H1 (cell line): Measurements from ENCODE around the gene EDN1. TPM values are rescaled to one million over a fixed set of nuclear protein-coding genes. Genes with fewer than 3 reads are reported as not detected.

ENCODE experiments used
- CTCF ChIA-PET: fragments of 300-600 bp; sonication (Branson Sonifier 250); formaldehyde crosslinking; loops from one replicate; lab custom pipeline; 2021; ENCODE audit not compliant: partially characterized antibody; lab: Charles Lee
- POLR2A ChIA-PET: fragments of 300-600 bp; sonication (Branson Sonifier 250); formaldehyde crosslinking; loops from one replicate; lab custom pipeline; 2021; ENCODE audit warnings: inconsistent platforms; ENCODE audit not compliant: partially characterized antibody; lab: Charles Lee
- DNase-seq, 2 experiments: peaks; one replicate each; pipeline versions ENCODE4 v3.0.0 to v3.0.0-alpha.2; 2010 to 2022; ENCODE audit warnings: low spot score in 2 of 2, low read depth in 1 of 2, mixed read lengths in 1 of 2
- FAIRE-seq: peaks from 2 replicates; lab custom pipeline; 2011; peaks lifted over from hg19 to GRCh38; lab: Jason Lieb, UNC
- H2AFZ ChIP-seq: 2 replicates; pipeline ENCODE4 v1.8.1; 2012; ENCODE audit warnings: low read length, inconsistent platforms
- H2AK5ac ChIP-seq: 2 replicates; pipeline ENCODE4 v1.6.1; 2013; ENCODE audit warnings: low read depth, low read length
- H2BK120ac ChIP-seq: replicated peaks from 2 replicates; pipeline ENCODE3; 2013; ENCODE audit warnings: low read depth, low read length, inconsistent platforms
- H2BK12ac ChIP-seq: 2 replicates; pipeline ENCODE4 v1.6.1; 2013; ENCODE audit warnings: low read depth, low read length
- H2BK15ac ChIP-seq: 2 replicates; pipeline ENCODE4 v1.6.1; 2013; ENCODE audit warnings: low read length
- H2BK20ac ChIP-seq: 2 replicates; pipeline ENCODE4 v1.6.1; 2013; ENCODE audit warnings: low read length
- H2BK5ac ChIP-seq: 2 replicates; pipeline ENCODE4 v1.6.1; 2013; ENCODE audit warnings: low read depth, low read length
- H3K14ac ChIP-seq: 2 replicates; pipeline ENCODE4 v1.6.1; 2013; ENCODE audit warnings: inconsistent platforms; ENCODE audit not compliant: insufficient read length
- H3K18ac ChIP-seq: 2 replicates; pipeline ENCODE4 v1.6.1; 2013; ENCODE audit warnings: low read length; ENCODE audit errors: extremely low read depth
- H3K23ac ChIP-seq: 2 replicates; pipeline ENCODE4 v1.6.1; 2013; ENCODE audit warnings: inconsistent platforms; ENCODE audit not compliant: insufficient read length
- H3K23me2 ChIP-seq: 2 replicates; pipeline ENCODE4 v1.6.1; 2013; ENCODE audit warnings: low read depth, low read length
- H3K27ac ChIP-seq: 2 replicates; pipeline ENCODE4 v1.6.1; 2011; ENCODE audit warnings: low read depth, low read length, inconsistent platforms
- H3K27me3 ChIP-seq, 4 experiments: replicated peaks in 1 of 4; 1 replicate in 1 of 4; 2 replicates in 3 of 4; pipeline versions ENCODE4 v1.6.1 to v1.8.1; 2011 to 2013; ENCODE audit warnings: low read length in 3 of 4, mild to moderate bottlenecking in 3 of 4, inconsistent platforms in 2 of 4, mixed read lengths in 2 of 4, moderate library complexity in 1 of 4; ENCODE audit not compliant: control insufficient read depth in 3 of 4, insufficient read depth in 3 of 4; ENCODE audit errors: extremely low read depth in 1 of 4
- H3K36me3 ChIP-seq, 4 experiments: 2 replicates each; pipeline versions ENCODE4 v1.6.1 to v1.8.1; 2011 to 2013; ENCODE audit warnings: mild to moderate bottlenecking in 4 of 4, low read length in 3 of 4, moderate library complexity in 2 of 4, control low read depth in 1 of 4, inconsistent platforms in 1 of 4; ENCODE audit not compliant: insufficient read depth in 4 of 4, control insufficient read depth in 2 of 4
- H3K4ac ChIP-seq: replicated peaks from 2 replicates; pipeline ENCODE3; 2013; ENCODE audit warnings: low read length, low read depth, mixed read lengths, inconsistent platforms; ENCODE audit not compliant: insufficient read length
- H3K4me1 ChIP-seq, 4 experiments: replicated peaks in 1 of 4; 1 replicate in 1 of 4; 2 replicates in 3 of 4; pipeline versions ENCODE4 v1.6.1 to v1.8.1; 2011 to 2013; ENCODE audit warnings: low read length in 3 of 4, inconsistent platforms in 2 of 4, mixed read lengths in 1 of 4; ENCODE audit not compliant: insufficient read depth in 4 of 4, control insufficient read depth in 3 of 4
- H3K4me2 ChIP-seq, 2 experiments: 2 replicates each; pipeline versions ENCODE4 v1.6.1 to v1.8.1; 2011 to 2013; ENCODE audit warnings: low read depth in 2 of 2, low read length in 2 of 2, control low read depth in 1 of 2, inconsistent platforms in 1 of 2, mild to moderate bottlenecking in 1 of 2; ENCODE audit not compliant: insufficient read depth in 1 of 2
- H3K4me3 ChIP-seq, 4 experiments: fragments of 200-600, 300-600 bp in 1 of 4; sonication (generic), shearing (Covaris generic), sonication (Bioruptor Twin) in 1 of 4; 2 replicates each; pipeline versions ENCODE4 v1.5.1 to v1.8.1; 2011 to 2016; ENCODE audit warnings: low read length in 4 of 4, low read depth in 3 of 4, control low read depth in 2 of 4, inconsistent platforms in 2 of 4, mild to moderate bottlenecking in 2 of 4, mixed read lengths in 1 of 4, moderate library complexity in 1 of 4; ENCODE audit not compliant: insufficient read depth in 2 of 4; ENCODE audit errors: extremely low read depth in 1 of 4
- H3K56ac ChIP-seq: replicated peaks from 2 replicates; pipeline ENCODE3; 2013; ENCODE audit warnings: low read depth, mild to moderate bottlenecking, mixed read lengths, low read length, inconsistent platforms; ENCODE audit not compliant: insufficient read length
- H3K79me1 ChIP-seq: 2 replicates; pipeline ENCODE4 v1.6.1; 2013; ENCODE audit warnings: low read depth, low read length, control low read depth
- H3K79me2 ChIP-seq, 2 experiments: 2 replicates each; pipeline versions ENCODE4 v1.6.1 to v1.8.1; 2012 to 2013; ENCODE audit warnings: low read length in 2 of 2, mild to moderate bottlenecking in 2 of 2, inconsistent platforms in 1 of 2; ENCODE audit not compliant: insufficient read depth in 2 of 2, control insufficient read depth in 1 of 2
- H3K9ac ChIP-seq, 4 experiments: replicated peaks in 1 of 4; 1 replicate in 1 of 4; 2 replicates in 3 of 4; pipeline versions ENCODE4 v1.6.1 to v1.8.1; 2011 to 2013; ENCODE audit warnings: low read depth in 3 of 4, low read length in 3 of 4, control low read depth in 2 of 4, mild to moderate bottlenecking in 2 of 4, moderate library complexity in 2 of 4, inconsistent platforms in 1 of 4; ENCODE audit errors: extremely low read depth in 1 of 4
- H3K9me3 ChIP-seq, 2 experiments: 2 replicates each; pipeline versions ENCODE4 v1.6.1 to v1.8.1; 2012 to 2013; ENCODE audit warnings: mild to moderate bottlenecking in 2 of 2, moderate library complexity in 2 of 2, control low read depth in 1 of 2, inconsistent platforms in 1 of 2, low read depth in 1 of 2, low read length in 1 of 2, mixed read lengths in 1 of 2; ENCODE audit not compliant: insufficient read depth in 2 of 2
- H4K20me1 ChIP-seq, 2 experiments: replicated peaks in 1 of 2; 2 replicates each; pipeline versions ENCODE3 to v1.8.1; 2011 to 2013; ENCODE audit warnings: inconsistent platforms in 2 of 2, low read length in 2 of 2, mild to moderate bottlenecking in 1 of 2; ENCODE audit not compliant: insufficient read depth in 2 of 2, control insufficient read depth in 1 of 2
- H4K5ac ChIP-seq: 2 replicates; pipeline ENCODE4 v1.6.1; 2013; ENCODE audit warnings: low read length, low read depth, mixed read lengths, inconsistent platforms; ENCODE audit not compliant: insufficient read length
- H4K8ac ChIP-seq: 2 replicates; pipeline ENCODE4 v1.8.0; 2013; ENCODE audit warnings: mild to moderate bottlenecking, moderate library complexity, low read length, inconsistent platforms; ENCODE audit not compliant: insufficient read depth; ENCODE audit errors: extremely low read depth
- H4K91ac ChIP-seq: replicated peaks from 2 replicates; pipeline ENCODE3; 2013; ENCODE audit warnings: low read length, mixed read lengths, inconsistent platforms; ENCODE audit not compliant: insufficient read length
- EP300 ChIP-seq, 2 experiments: IDR thresholded peaks; 1 replicate in 1 of 2; 2 replicates in 1 of 2; pipeline ENCODE4 v1.6.1; 2011 to 2012; ENCODE audit warnings: low read depth in 2 of 2, low read length in 2 of 2, mild to moderate bottlenecking in 2 of 2, borderline replicate concordance in 1 of 2, inconsistent platforms in 1 of 2, moderate library complexity in 1 of 2
- HDAC6 ChIP-seq: IDR thresholded peaks from one replicate; pipeline ENCODE4 v1.7.1; 2012; ENCODE audit warnings: low read depth, mild to moderate bottlenecking, inconsistent platforms, low read length, moderate library complexity
- PHF8 ChIP-seq: fragments of 200-600 bp; sonication (generic); conservative IDR thresholded peaks from 2 replicates; pipeline ENCODE4 v1.7.1; 2012; ENCODE audit warnings: low read depth, mild to moderate bottlenecking, inconsistent platforms, low read length, moderate library complexity
- RBBP5 ChIP-seq: IDR thresholded peaks from 2 replicates; pipeline ENCODE4 v1.7.1; 2012; ENCODE audit warnings: low read depth, mild to moderate bottlenecking, inconsistent platforms, low read length, moderate library complexity, borderline replicate concordance
- RXRA ChIP-seq: IDR thresholded peaks from 2 replicates; pipeline ENCODE4 v1.6.1; 2011; ENCODE audit warnings: low read depth, mild to moderate bottlenecking, low read length, moderate library complexity; ENCODE audit not compliant: insufficient read depth
- SIX5 ChIP-seq: IDR thresholded peaks from 2 replicates; pipeline ENCODE4 v1.6.1; 2011; ENCODE audit warnings: mild to moderate bottlenecking, low read depth, low read length
- SP2 ChIP-seq: IDR thresholded peaks from 2 replicates; pipeline ENCODE4 v1.6.1; 2012; ENCODE audit warnings: mild to moderate bottlenecking, low read length, inconsistent platforms
- SRF ChIP-seq: IDR thresholded peaks from 2 replicates; pipeline ENCODE4 v1.6.1; 2011; ENCODE audit warnings: mild to moderate bottlenecking, low read depth, low read length, moderate library complexity
- TCF12 ChIP-seq: IDR thresholded peaks from 2 replicates; pipeline ENCODE4 v1.6.1; 2011; ENCODE audit warnings: low read depth, mild to moderate bottlenecking, low read length
- USF2 ChIP-seq: IDR thresholded peaks from 2 replicates; pipeline ENCODE4 v1.6.1; 2011; ENCODE audit warnings: low read length, improper control_type of control experiment
- WGBS, 2 experiments: shearing (Covaris generic) in 1 of 2; methylation state at CpG; one replicate each; pipeline versions ENCODE4 v1.1.6 to v1.1.7; 2013 to 2015; ENCODE audit warnings: low lambda C conversion rate in 2 of 2, mixed read lengths in 2 of 2, inconsistent platforms in 1 of 2, low coverage in 1 of 2, missing lambda C conversion rate in 1 of 2; ENCODE audit not compliant: insufficient replicate concordance in 2 of 2, insufficient coverage in 1 of 2, insufficient read length in 1 of 2; ENCODE audit errors: extremely low coverage in 1 of 2, missing lambda C conversion rate in 1 of 2; 5-methylcytosine and 5-hydroxymethylcytosine counted together
- polyA plus RNA-seq, 7 experiments: library from polyadenylated mRNA; depleted of rRNA in 3 of 7; stranded (reverse) in 5 of 7; unstranded in 2 of 7; fragments of >200 nt in 5 of 7; fragments of 200-250 nt in 2 of 7; gene quantifications; 1 replicate in 5 of 7; 2 replicates in 1 of 7; 4 replicates in 1 of 7; pipeline versions ENCODE4 v1.2.1 to v1.2.3, GENCODE V29; 2011 to 2013; ENCODE audit warnings: missing spikeins in 2 of 7, mixed read lengths in 2 of 7
- total RNA-seq: library from RNA; stranded (reverse); fragmentation: NEBNext Ultra II Directional; extraction: Animal tissue kit (Norgen Biotek cat#: 25700); gene quantifications from 2 replicates; pipeline ENCODE4 v1.2.1, GENCODE V29; 2021

Gene EDN1
- total and polyA plus RNA-seq, 2 of the 8 experiments (the other 6 are each of a cell fraction or from before 2014, with no cell fraction given) = 0.23 to 1.1 TPM

DNA sequence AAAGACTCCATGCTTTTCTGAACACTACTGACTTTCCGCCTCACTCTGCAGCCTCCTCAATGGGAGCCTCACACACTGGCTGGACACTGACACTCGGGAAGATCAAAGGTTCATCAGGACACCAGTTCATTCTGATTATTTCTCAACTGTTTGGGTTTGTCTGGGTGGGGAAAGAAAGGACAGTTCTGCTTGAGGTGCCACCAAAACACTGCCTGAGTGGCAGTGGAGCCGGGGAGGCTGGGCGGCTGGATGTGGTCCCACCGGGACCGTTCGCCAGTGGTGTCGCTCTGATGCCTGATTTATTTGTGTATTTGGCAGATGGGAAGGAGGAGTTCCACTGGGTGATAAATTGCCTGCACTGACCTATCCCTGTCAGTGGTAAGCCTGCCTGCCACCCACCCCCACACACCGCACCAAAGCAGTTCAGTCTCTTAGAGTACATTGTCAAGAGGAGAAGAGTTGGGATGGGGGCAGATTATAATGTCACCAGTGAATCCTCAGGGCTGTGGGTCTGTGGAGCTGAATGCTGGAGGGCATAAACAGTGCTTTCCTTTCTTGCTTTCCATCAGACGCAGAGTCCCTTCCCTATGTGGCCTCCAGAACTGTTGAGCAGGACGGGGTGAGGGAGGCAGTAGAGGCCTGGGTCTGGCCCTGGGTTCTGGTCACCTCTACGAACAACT lies 49.8 kb downstream of the EDN1 start:
- Histone ChIP-seq H3K9ac (no peak overlapping the region), H2AK5ac (no peak overlapping the region; the same call in 1 of the 2 replicates), H3K14ac (no peak overlapping the region), H3K79me2 (no peaks in the 10 kb centered on the region), H3K4me3 (no peak overlapping the region), H3K56ac (no peak overlapping the region), H4K5ac (no peak overlapping the region), H3K79me1 (no peaks in the 10 kb centered on the region), H4K20me1 (no peaks in the 10 kb centered on the region), H3K4ac (no peak overlapping the region), H2BK120ac (no peak overlapping the region), H2BK12ac (no peak overlapping the region), H3K36me3 (no peaks in the 10 kb centered on the region), H3K23ac (no peak overlapping the region), H2BK20ac (no peak overlapping the region), H2BK5ac (no peak overlapping the region), H3K4me1 (peaks cover 0 to 8% (median 2%) of the 10 kb centered on the region in 4 experiments; a peak in 6 of 7 replicates), H4K91ac (no peak overlapping the region), H2AFZ (no peak overlapping the region), H3K9me3 (0 out of 4 replicates have a peak, but pooled peaks cover 0 to 2% of the 10 kb centered on the region in 2 experiments), H3K23me2 (no peaks in the 10 kb centered on the region), H2BK15ac (peak overlapping the region; percentile 1; the same call in 1 of the 2 replicates), H3K27ac (no peak overlapping the region), H3K27me3 (no peaks in the 10 kb centered on the region), H4K8ac (no peak overlapping the region), H3K18ac (no peak overlapping the region; the same call in 1 of the 2 replicates), H3K4me2 (no peak overlapping the region)
- DNase-seq = no peak
- TF ChIP-seq SIX5 = no peak
- no peak for TF ChIP-seq RBBP5
- TF ChIP-seq EP300 (IDR thresholded peaks at IDR 0.05; ENCODE audit: borderline replicate concordance in 1 of 2, low read depth in 2 of 2, low read length in 2 of 2) = no peak
- TF ChIP-seq SRF = no peak
- TF ChIP-seq USF2 = no peak
- TF ChIP-seq SP2 = no peak
- TF ChIP-seq PHF8 = no peak
- no peak for TF ChIP-seq TCF12
- no peak for TF ChIP-seq HDAC6
- no peak for TF ChIP-seq RXRA
- 93% methylated on average over 12 of the region's 12 CpGs; no CpG with 5 or more reads in 1 of the 2 experiments for WGBS, 2 experiments
- POLR2A ChIA-PET = no interaction called here
- FAIRE-seq = no peak
- CTCF ChIA-PET = no interaction called here
